ENCODE results near the gene PCNX3.

Gene PCNX3

GRCh38 chr11:65579291-65579690 is 36.3 kb upstream of the PCNX3 start:
- no peak for DNase-seq
- no peak overlapping the region for H3K4me3 ChIP-seq (ENCODE audit: low read depth, low read length)
- no peak overlapping the region for H3K27ac ChIP-seq
- no peaks in the 10 kb centered on the region for H3K27me3 ChIP-seq (ENCODE audit: insufficient read depth, low read depth, severe bottlenecking)
- no peaks in the 10 kb centered on the region for H3K9me3 ChIP-seq (ENCODE audit: severe bottlenecking)
- no peak for TF ChIP-seq CTCF (IDR thresholded peaks at IDR 0.05; ENCODE audit: low read depth, low read length)
- H3K36me3 ChIP-seq: peaks cover 12% of the 10 kb centered on the region

GRCh38 chr11:65580031-65580692 is 35.4 kb upstream of the PCNX3 start:
- H3K27me3 ChIP-seq (ENCODE audit: insufficient read depth, low read depth, severe bottlenecking): no peaks in the 10 kb centered on the region
- DNase-seq: no peak
- no peak for TF ChIP-seq CTCF (IDR thresholded peaks at IDR 0.05; ENCODE audit: low read depth, low read length)
- H3K36me3 ChIP-seq: peaks cover 8% of the 10 kb centered on the region
- H3K4me3 ChIP-seq (ENCODE audit: low read depth, low read length): no peak overlapping the region
- H3K9me3 ChIP-seq (ENCODE audit: severe bottlenecking): no peaks in the 10 kb centered on the region
- H3K27ac ChIP-seq: no peak overlapping the region

GRCh38 chr11:65580756-65581155 is 34.8 kb upstream of the PCNX3 start:
- no peak for TF ChIP-seq CTCF (IDR thresholded peaks at IDR 0.05; ENCODE audit: low read depth, low read length)

GRCh38 chr11:65581928-65582327 is 33.6 kb upstream of the PCNX3 start:
- no peak overlapping the region for H3K27ac ChIP-seq

More at GRCh38 chr11:65580756-65581155, 34.8 kb upstream of the PCNX3 start:
- no peaks in the 10 kb centered on the region for H3K9me3 ChIP-seq (ENCODE audit: severe bottlenecking)
- no peak overlapping the region for H3K27ac ChIP-seq
- no peak overlapping the region for H3K4me3 ChIP-seq (ENCODE audit: low read depth, low read length)
- H3K36me3 ChIP-seq: peaks cover 6% of the 10 kb centered on the region
- no peaks in the 10 kb centered on the region for H3K27me3 ChIP-seq (ENCODE audit: insufficient read depth, low read depth, severe bottlenecking)
- DNase-seq: no peak

GRCh38 chr11:65583589-65583988 is 32.0 kb upstream of the PCNX3 start:
- no peak for DNase-seq
- peaks cover 6% of the 10 kb centered on the region for H3K36me3 ChIP-seq
- H3K4me3 ChIP-seq (ENCODE audit: low read depth, low read length): no peak overlapping the region
- H3K27me3 ChIP-seq (ENCODE audit: insufficient read depth, low read depth, severe bottlenecking): no peaks in the 10 kb centered on the region
- H3K9me3 ChIP-seq (ENCODE audit: severe bottlenecking): no peaks in the 10 kb centered on the region
- H3K27ac ChIP-seq: no peak overlapping the region
- TF ChIP-seq CTCF (IDR thresholded peaks at IDR 0.05; ENCODE audit: low read depth, low read length): no peak

More at GRCh38 chr11:65581928-65582327, 33.6 kb upstream of the PCNX3 start:
- TF ChIP-seq CTCF (IDR thresholded peaks at IDR 0.05; ENCODE audit: low read depth, low read length): no peak
- H3K4me3 ChIP-seq (ENCODE audit: low read depth, low read length): no peak overlapping the region
- H3K27me3 ChIP-seq (ENCODE audit: insufficient read depth, low read depth, severe bottlenecking): no peaks in the 10 kb centered on the region
- H3K9me3 ChIP-seq (ENCODE audit: severe bottlenecking): no peaks in the 10 kb centered on the region
- DNase-seq: no peak
- peaks cover 6% of the 10 kb centered on the region for H3K36me3 ChIP-seq

GRCh38 chr11:65584106-65584505 is 31.5 kb upstream of the PCNX3 start:
- no peak overlapping the region for H3K27ac ChIP-seq
- H3K9me3 ChIP-seq (ENCODE audit: severe bottlenecking): no peaks in the 10 kb centered on the region
- peaks cover 6% of the 10 kb centered on the region for H3K36me3 ChIP-seq
- H3K27me3 ChIP-seq (ENCODE audit: insufficient read depth, low read depth, severe bottlenecking): no peaks in the 10 kb centered on the region
- H3K4me3 ChIP-seq (ENCODE audit: low read depth, low read length): no peak overlapping the region
- no peak for DNase-seq
- no peak for TF ChIP-seq CTCF (IDR thresholded peaks at IDR 0.05; ENCODE audit: low read depth, low read length)

All from WERI-Rb-1 (cell line).